ENCODE data around the gene CTNNB1. TPM values are rescaled to one million over a fixed set of nuclear protein-coding genes. Genes with fewer than 3 reads are reported as not detected.

The CTNNB1 gene
- total RNA-seq, 1 experiment from 2014 or later: 387 TPM

- ATAC-seq (no peak), DNase-seq (ENCODE audit: low spot score) (no peak)
- H3K4me1 Mint-ChIP-seq: peaks cover 8% of the 10 kb centered on the region
- POLR2A ChIA-PET: interaction anchor here (1.2 kb wide), 1 partner anchor 19 kb away, joined by 4 read pairs; the partner anchor contains the start of gene CTNNB1
- H3K27me3 Mint-ChIP-seq (ENCODE audit: low read depth): no peaks in the 10 kb centered on the region; the same call in 1 of the 2 replicates
- no peak overlapping the region for H3K4me3 Mint-ChIP-seq
- no peak overlapping the region for H3K27ac Mint-ChIP-seq
- CTCF ChIA-PET: interaction anchor here (1.7 kb wide), 1 partner anchor 310 kb away, joined by 5 read pairs; no protein-coding TSS in a partner anchor
- no peaks in the 10 kb centered on the region for H3K9me3 Mint-ChIP-seq
- no peaks in the 10 kb centered on the region for H3K36me3 Mint-ChIP-seq
- TF ChIP-seq MYBL2 (CRISPR knock-in tag; IDR thresholded peaks at IDR 0.05) (no peak), GABPB1 (CRISPR knock-in tag; IDR thresholded peaks at IDR 0.05) (no peak), ZBTB21 (CRISPR knock-in tag; IDR thresholded peaks at IDR 0.05; ENCODE audit: borderline replicate concordance) (no peak), ZNF532 (CRISPR knock-in tag; IDR thresholded peaks at IDR 0.05; ENCODE audit: borderline replicate concordance) (no peak), ZNF219 (CRISPR knock-in tag; IDR thresholded peaks at IDR 0.05; ENCODE audit: borderline replicate concordance) (no peak)
Measured at GRCh38 chr3:41180396-41180795, 18.9 kb upstream of the CTNNB1 start.

- ATAC-seq (no peak), DNase-seq (ENCODE audit: low spot score) (no peak)
- H3K9me3 Mint-ChIP-seq: no peaks in the 10 kb centered on the region
- no peak for TF ChIP-seq SOX15 (CRISPR knock-in tag; IDR thresholded peaks at IDR 0.05)
- TF ChIP-seq AFF4 (CRISPR knock-in tag; IDR thresholded peaks at IDR 0.05; ENCODE audit: borderline replicate concordance): no peak
- no peak for TF ChIP-seq ZNF416 (CRISPR knock-in tag; IDR thresholded peaks at IDR 0.05)
- no peak for TF ChIP-seq GTF2I (CRISPR knock-in tag; conservative IDR thresholded peaks at IDR 0.05)
- TF ChIP-seq KAT7 (CRISPR knock-in tag; IDR thresholded peaks at IDR 0.05; ENCODE audit: borderline replicate concordance): no peak
- no peak for TF ChIP-seq ZNF512 (CRISPR knock-in tag; IDR thresholded peaks at IDR 0.05; ENCODE audit: borderline replicate concordance)
- TF ChIP-seq ELF4 (CRISPR knock-in tag; IDR thresholded peaks at IDR 0.05; ENCODE audit: low read depth): no peak
- TF ChIP-seq ESRRA (CRISPR knock-in tag; IDR thresholded peaks at IDR 0.05; ENCODE audit: borderline replicate concordance): no peak
- TF ChIP-seq ZBTB43 (CRISPR knock-in tag; IDR thresholded peaks at IDR 0.05): no peak
- TF ChIP-seq NFYB (CRISPR knock-in tag; conservative IDR thresholded peaks at IDR 0.05; ENCODE audit: low read depth): no peak
- no peak for TF ChIP-seq ERG (CRISPR knock-in tag; IDR thresholded peaks at IDR 0.05)
- TF ChIP-seq JUN (CRISPR knock-in tag; IDR thresholded peaks at IDR 0.05): no peak
- H3K27ac Mint-ChIP-seq: no peak overlapping the region
- POLR2A ChIA-PET: no interaction called here
- H3K4me1 Mint-ChIP-seq: peaks cover 10% of the 10 kb centered on the region
- no peaks in the 10 kb centered on the region for H3K36me3 Mint-ChIP-seq
- H3K27me3 Mint-ChIP-seq (ENCODE audit: low read depth): no peaks in the 10 kb centered on the region; the same call in 1 of the 2 replicates
- CTCF ChIA-PET: no interaction called here
- H3K4me3 Mint-ChIP-seq: no peak overlapping the region
Measured at GRCh38 chr3:41182504-41183059, 16.7 kb upstream of the CTNNB1 start.

Measured in WTC11 (cell line).